Tibial nerve (tissue), 4 donors: ENCODE data around the gene SNRPD2. TPM values are rescaled to one million over a fixed set of nuclear protein-coding genes. Genes with fewer than 3 reads are reported as not detected.

Experiments used
- DNase-seq, 2 donors: peaks; one replicate each; pipeline ENCODE4 v3.0.0-alpha.2; 2019; ENCODE audit warnings: low spot score in 2 of 2
- H3K27ac ChIP-seq, 4 donors: fragments of 200-600 bp; sonication (generic) in 3 of 4; one replicate each; pipeline ENCODE4 v1.5.1; 2017 to 2019; ENCODE audit warnings: mild to moderate bottlenecking in 1 of 4
- H3K27me3 ChIP-seq, 2 donors: fragments of 200-600 bp; sonication (generic) in 1 of 2; one replicate each; pipeline versions ENCODE4 v1.5.1 to v1.6.0; 2017 to 2019
- H3K36me3 ChIP-seq, 3 donors: fragments of 200-600 bp; sonication (generic); one replicate each; pipeline ENCODE4 v1.5.1; 2018 to 2019
- H3K4me1 ChIP-seq, 4 donors: fragments of 200-600 bp; sonication (generic) in 3 of 4; one replicate each; pipeline ENCODE4 v1.5.1; 2017 to 2019
- H3K4me3 ChIP-seq, 4 donors: fragments of 200-600 bp; sonication (generic) in 3 of 4; one replicate each; pipeline ENCODE4 v1.5.1; 2017 to 2019; ENCODE audit warnings: mild to moderate bottlenecking in 1 of 4, moderate library complexity in 1 of 4
- H3K9me3 ChIP-seq, 4 donors: fragments of 200-600 bp; sonication (generic) in 3 of 4; one replicate each; pipeline ENCODE4 v1.5.1; 2017 to 2019
- CTCF ChIP-seq, 5 experiments: fragments of 200-600 bp in 3 of 5; fragments of 450-650 bp in 2 of 5; sonication (generic) in 3 of 5; IDR thresholded peaks; one replicate each; pipeline ENCODE4 v1.5.1; 2016 to 2019; ENCODE audit warnings: antibody characterized with exemption in 5 of 5, mild to moderate bottlenecking in 3 of 5, moderate library complexity in 2 of 5
- EP300 ChIP-seq, 2 donors: sonication (generic); formaldehyde crosslinking; IDR thresholded peaks; one replicate each; pipeline ENCODE4 v1.6.1; 2017; ENCODE audit warnings: antibody characterized with exemption in 2 of 2, mild to moderate bottlenecking in 1 of 2
- POLR2A ChIP-seq, 2 donors: fragments of 450-650 bp; IDR thresholded peaks; one replicate each; pipeline ENCODE4 v1.6.1; 2017; ENCODE audit warnings: antibody characterized with exemption in 2 of 2, mild to moderate bottlenecking in 2 of 2, moderate library complexity in 2 of 2
- WGBS, 2 donors: methylation state at CpG; one replicate each; pipeline ENCODE4 v1.1.5; 2018; 5-methylcytosine and 5-hydroxymethylcytosine counted together
- total RNA-seq, 4 donors: library from RNA; depleted of rRNA; stranded (reverse); fragments of >200 nt; gene quantifications; one replicate each; pipeline ENCODE4 v1.1.0, GENCODE V29; 2016

SNRPD2 gene
- total RNA-seq, 4 donors from 2014 or later, result 125 to 151 (median 137) TPM

DNA sequence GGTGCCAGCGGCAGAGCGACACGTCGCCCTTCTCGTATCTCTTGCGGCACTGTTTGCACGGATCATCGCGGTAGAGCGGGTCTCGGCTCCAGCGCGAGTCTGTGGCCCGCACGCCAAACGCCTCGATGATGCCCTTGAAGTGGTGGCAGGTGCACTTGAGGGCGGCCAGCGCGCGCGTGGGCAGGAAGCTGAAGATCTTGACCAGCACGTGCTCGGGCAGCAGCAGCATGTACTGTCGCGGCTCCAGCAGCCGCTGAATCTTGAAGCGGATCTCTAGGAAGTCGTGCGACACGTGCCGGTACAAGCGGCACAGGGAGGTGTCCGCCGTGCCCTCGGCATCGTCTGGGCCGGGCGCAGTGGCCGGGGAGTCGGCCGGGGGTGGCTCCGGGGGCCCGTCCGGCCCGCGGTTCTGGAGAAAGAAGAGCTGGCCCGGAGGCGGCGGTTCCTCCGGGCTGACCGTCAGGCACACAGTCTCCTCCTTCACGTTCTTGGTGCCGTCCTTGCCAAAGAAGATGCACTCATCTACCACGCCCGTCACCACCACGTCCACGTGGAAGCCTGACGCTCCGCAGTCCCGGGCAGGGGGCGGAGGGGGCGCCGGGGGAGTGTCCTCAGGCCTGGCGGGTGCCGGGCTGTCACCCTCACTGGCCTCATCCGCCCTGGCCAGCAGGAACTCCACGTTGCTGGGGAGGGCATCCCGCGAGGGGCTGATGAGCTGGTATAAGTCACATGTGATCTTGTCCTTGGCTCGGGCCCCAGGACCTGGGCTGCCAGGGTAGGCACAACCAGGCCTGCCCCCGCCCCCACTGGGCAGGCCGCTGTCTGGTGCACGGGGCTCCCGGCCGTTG is 20.3 kb upstream of the SNRPD2 start:
- TF ChIP-seq POLR2A (IDR thresholded peaks at IDR 0.05) (no peak), CTCF (IDR thresholded peaks at IDR 0.05) (no peak), EP300 (IDR thresholded peaks at IDR 0.05) (no peak)
- WGBS, 2 donors, result 93 to 96% methylated on average over 35 to 54 of the region's 76 CpGs
- no peak overlapping the region for H3K4me3 ChIP-seq
- no peak for DNase-seq
- H3K9me3 ChIP-seq, result no peaks in the 10 kb centered on the region
- no peak overlapping the region for H3K27ac ChIP-seq
- peaks cover 0 to 31% (median 7%) of the 10 kb centered on the region in 3 donors for H3K36me3 ChIP-seq
- no peaks in the 10 kb centered on the region for H3K27me3 ChIP-seq
- peaks cover 0 to 33% (median 8%) of the 10 kb centered on the region in 4 donors for H3K4me1 ChIP-seq

GRCh38 chr19:45710356-45711130 is 18.8 kb upstream of the SNRPD2 start:
- Histone ChIP-seq H3K4me3 (no peak overlapping the region), H3K27ac (peak overlapping the region in 2 of 4 donors; percentile 60), H3K27me3 (no peaks in the 10 kb centered on the region), H3K9me3 (no peaks in the 10 kb centered on the region), H3K36me3 (peaks cover 0 to 31% (median 7%) of the 10 kb centered on the region in 3 donors), H3K4me1 (peaks cover 0 to 23% (median 3%) of the 10 kb centered on the region in 4 donors)
- no peak for DNase-seq
- 38 to 47% methylated on average over 10 of the region's 10 CpGs for WGBS, 2 donors
- TF ChIP-seq EP300 (IDR thresholded peaks at IDR 0.05) (no peak), POLR2A (IDR thresholded peaks at IDR 0.05) (no peak), CTCF (IDR thresholded peaks at IDR 0.05) (no peak)

DNA sequence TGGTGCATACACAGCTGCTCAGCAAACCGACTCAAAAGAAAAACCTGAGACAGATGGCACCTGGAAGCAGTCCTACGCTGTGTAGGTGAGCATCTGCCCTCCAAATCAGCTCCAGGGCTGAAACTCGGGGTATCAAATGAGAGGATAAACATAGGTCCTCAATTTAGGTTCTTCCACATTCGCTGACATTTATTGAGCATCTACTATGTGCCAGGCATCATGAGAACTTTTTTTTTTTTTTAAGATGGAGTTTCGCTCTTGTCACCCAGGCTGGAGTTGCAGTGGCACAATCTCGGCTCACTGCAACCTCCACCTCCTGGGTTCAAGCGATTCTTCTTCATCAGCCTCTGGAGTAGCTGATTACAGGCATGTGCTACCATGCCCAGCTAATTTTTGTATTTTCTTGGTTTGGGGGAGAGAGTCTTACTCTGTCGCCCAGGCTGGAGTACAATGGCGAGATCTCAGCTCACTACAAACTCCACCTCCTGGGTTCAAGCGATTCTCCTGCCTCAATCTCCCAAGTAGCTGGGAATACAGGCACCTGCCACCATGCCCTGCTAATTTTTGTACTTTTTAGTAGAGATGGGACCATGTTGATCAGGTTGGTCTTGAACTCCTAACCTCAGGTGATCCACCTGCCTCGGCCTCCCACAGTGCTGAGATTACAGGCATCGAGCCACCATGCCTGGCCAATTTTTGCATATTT is 14.1 kb upstream of the SNRPD2 start:
- Histone ChIP-seq H3K27me3 (no peaks in the 10 kb centered on the region), H3K4me3 (no peak overlapping the region), H3K4me1 (peaks cover 0 to 7% (median 2%) of the 10 kb centered on the region in 4 donors), H3K27ac (no peak overlapping the region), H3K9me3 (no peaks in the 10 kb centered on the region), H3K36me3 (peaks cover 0 to 37% (median 0%) of the 10 kb centered on the region in 3 donors)
- 91 to 92% methylated on average over 12 of the region's 12 CpGs for WGBS, 2 donors
- no peak for TF ChIP-seq CTCF (IDR thresholded peaks at IDR 0.05)
- TF ChIP-seq POLR2A (IDR thresholded peaks at IDR 0.05), result no peak
- TF ChIP-seq EP300 (IDR thresholded peaks at IDR 0.05), result no peak
- no peak for DNase-seq

DNA sequence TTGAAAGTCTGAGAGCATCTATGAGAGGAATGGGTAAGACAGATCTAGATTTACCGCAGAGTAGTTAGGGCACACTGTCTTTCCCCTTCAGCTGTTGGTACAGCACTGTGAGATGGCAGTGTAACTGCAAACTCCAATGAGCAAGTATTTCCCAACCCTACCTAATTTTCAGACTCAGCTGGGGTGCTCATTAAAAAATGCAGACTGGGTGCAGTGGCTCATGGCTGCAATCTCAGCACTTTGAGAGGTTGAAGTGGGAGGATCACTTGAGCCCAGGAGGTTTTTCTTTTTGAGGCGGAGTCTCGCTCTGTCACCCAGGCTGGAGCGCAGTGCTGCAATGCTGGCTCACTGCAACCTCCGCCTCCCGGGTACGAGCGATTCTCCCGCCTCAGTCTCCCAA is 13.4 kb upstream of the SNRPD2 start:
- H3K9me3 ChIP-seq, result no peaks in the 10 kb centered on the region
- no peak overlapping the region for H3K27ac ChIP-seq
- WGBS, 2 donors, result 84 to 90% methylated on average over 9 of the region's 9 CpGs
- DNase-seq, result no peak
- no peaks in the 10 kb centered on the region for H3K4me1 ChIP-seq
- no peak overlapping the region for H3K4me3 ChIP-seq
- no peak for TF ChIP-seq EP300 (IDR thresholded peaks at IDR 0.05)
- TF ChIP-seq POLR2A (IDR thresholded peaks at IDR 0.05), result no peak
- no peak for TF ChIP-seq CTCF (IDR thresholded peaks at IDR 0.05)
- H3K36me3 ChIP-seq, result peaks cover 0 to 41% (median 0%) of the 10 kb centered on the region in 3 donors
- no peaks in the 10 kb centered on the region for H3K27me3 ChIP-seq
